DND-41 (cell line): ENCODE results near the gene MAD2L2.

Experiments used
- ATAC-seq: fragments of 200-7000 bp; cut with Tn5 transposase; 3 replicates; pipeline ENCODE4 v1.9.1; 2021; ENCODE audit warnings: low read depth; ENCODE audit not compliant: insufficient read depth
- DNase-seq: peaks from one replicate; pipeline ENCODE4 v3.0.0-alpha.2; 2020
- H2AFZ ChIP-seq: 2 replicates; pipeline ENCODE4 v1.6.0; 2012; ENCODE audit warnings: low read depth, low read length
- H3K27ac ChIP-seq: 2 replicates; pipeline ENCODE4 v1.5.1; 2012; ENCODE audit warnings: low read length, inconsistent platforms
- H3K27me3 ChIP-seq: fragments of 200-600 bp; sonication (generic); 2 replicates; pipeline ENCODE4 v1.6.0; 2012; ENCODE audit warnings: low read length, mild to moderate bottlenecking, inconsistent platforms; ENCODE audit not compliant: insufficient read depth, poor library complexity
- H3K36me3 ChIP-seq: 2 replicates; pipeline ENCODE4 v1.5.1; 2012; ENCODE audit warnings: low read length, inconsistent platforms; ENCODE audit not compliant: insufficient read depth
- H3K4me1 ChIP-seq: 2 replicates; pipeline ENCODE4 v1.5.1; 2012; ENCODE audit warnings: mild to moderate bottlenecking, low read length; ENCODE audit not compliant: insufficient read depth
- H3K4me2 ChIP-seq: 2 replicates; pipeline ENCODE4 v1.6.0; 2012; ENCODE audit warnings: mild to moderate bottlenecking, moderate library complexity, low read length, inconsistent platforms; ENCODE audit not compliant: insufficient read depth
- H3K4me3 ChIP-seq, 2 experiments: fragments of 200-600 bp in 1 of 2; shearing (Covaris generic) in 1 of 2; 2 replicates each; pipeline ENCODE4 v1.5.1; 2012 to 2016; ENCODE audit warnings: inconsistent platforms in 2 of 2, low read length in 2 of 2, mild to moderate bottlenecking in 2 of 2, low read depth in 1 of 2, moderate library complexity in 1 of 2
- H3K79me2 ChIP-seq: 2 replicates; pipeline ENCODE4 v1.6.0; 2012; ENCODE audit warnings: low read length, inconsistent platforms; ENCODE audit not compliant: insufficient read depth
- H3K9ac ChIP-seq: 2 replicates; pipeline ENCODE4 v1.6.0; 2012; ENCODE audit warnings: low read depth, mild to moderate bottlenecking, inconsistent platforms, low read length, moderate library complexity
- H3K9me3 ChIP-seq: 2 replicates; pipeline ENCODE4 v1.5.1; 2012; ENCODE audit warnings: low read length, moderate library complexity, mild to moderate bottlenecking, inconsistent platforms; ENCODE audit not compliant: insufficient read depth, severe bottlenecking
- H4K20me1 ChIP-seq: 2 replicates; pipeline ENCODE4 v1.6.0; 2012; ENCODE audit warnings: low read length; ENCODE audit not compliant: insufficient read depth
- EZH2 ChIP-seq: IDR thresholded peaks from 3 replicates; pipeline ENCODE4 v1.6.1; 2012; ENCODE audit warnings: borderline replicate concordance, low read depth, mild to moderate bottlenecking, moderate library complexity, low read length, inconsistent platforms; ENCODE audit not compliant: severe bottlenecking
- TF ChIP-seq, protein P1 (sequence below): IDR thresholded peaks from 2 replicates; pipeline ENCODE4 v1.5.1; 2012; ENCODE audit warnings: borderline replicate concordance, low read length, moderate library complexity, mild to moderate bottlenecking; ENCODE audit not compliant: poor library complexity, severe bottlenecking; ENCODE audit errors: extremely low read depth

The MAD2L2 gene

DNA sequence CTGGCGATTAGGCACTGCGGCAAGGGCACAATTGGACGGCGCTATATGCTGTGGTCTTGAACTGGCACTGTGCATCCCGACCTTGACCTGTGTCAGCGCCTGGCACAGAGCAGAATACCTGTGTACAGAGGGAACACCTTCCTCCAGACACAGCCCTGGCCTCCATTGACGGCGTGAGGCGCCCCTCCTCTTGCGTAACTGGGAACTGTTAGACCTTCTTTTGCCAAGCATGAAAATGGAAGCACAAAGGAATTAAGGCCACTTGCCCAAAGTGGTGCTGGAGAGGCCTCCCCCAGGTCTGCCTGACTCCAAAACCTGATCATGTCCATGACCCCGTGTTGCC, 48.2 kb upstream of the MAD2L2 start:
- Histone ChIP-seq H3K4me3 (no peak overlapping the region), H3K4me1 (peaks cover 32% of the 10 kb centered on the region), H3K79me2 (no peaks in the 10 kb centered on the region), H3K36me3 (no peaks in the 10 kb centered on the region), H3K9ac (no peak overlapping the region), H3K4me2 (no peak overlapping the region), H3K27ac (no peak overlapping the region), H4K20me1 (no peaks in the 10 kb centered on the region; the same call in 1 of the 2 replicates), H2AFZ (no peak overlapping the region), H3K9me3 (no peaks in the 10 kb centered on the region), H3K27me3 (no peaks in the 10 kb centered on the region)
- ATAC-seq = no peak
- no peak for TF ChIP-seq EZH2
- TF ChIP-seq, protein P1, sequence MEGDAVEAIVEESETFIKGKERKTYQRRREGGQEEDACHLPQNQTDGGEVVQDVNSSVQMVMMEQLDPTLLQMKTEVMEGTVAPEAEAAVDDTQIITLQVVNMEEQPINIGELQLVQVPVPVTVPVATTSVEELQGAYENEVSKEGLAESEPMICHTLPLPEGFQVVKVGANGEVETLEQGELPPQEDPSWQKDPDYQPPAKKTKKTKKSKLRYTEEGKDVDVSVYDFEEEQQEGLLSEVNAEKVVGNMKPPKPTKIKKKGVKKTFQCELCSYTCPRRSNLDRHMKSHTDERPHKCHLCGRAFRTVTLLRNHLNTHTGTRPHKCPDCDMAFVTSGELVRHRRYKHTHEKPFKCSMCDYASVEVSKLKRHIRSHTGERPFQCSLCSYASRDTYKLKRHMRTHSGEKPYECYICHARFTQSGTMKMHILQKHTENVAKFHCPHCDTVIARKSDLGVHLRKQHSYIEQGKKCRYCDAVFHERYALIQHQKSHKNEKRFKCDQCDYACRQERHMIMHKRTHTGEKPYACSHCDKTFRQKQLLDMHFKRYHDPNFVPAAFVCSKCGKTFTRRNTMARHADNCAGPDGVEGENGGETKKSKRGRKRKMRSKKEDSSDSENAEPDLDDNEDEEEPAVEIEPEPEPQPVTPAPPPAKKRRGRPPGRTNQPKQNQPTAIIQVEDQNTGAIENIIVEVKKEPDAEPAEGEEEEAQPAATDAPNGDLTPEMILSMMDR = no peak
- DNase-seq = no peak

DNA sequence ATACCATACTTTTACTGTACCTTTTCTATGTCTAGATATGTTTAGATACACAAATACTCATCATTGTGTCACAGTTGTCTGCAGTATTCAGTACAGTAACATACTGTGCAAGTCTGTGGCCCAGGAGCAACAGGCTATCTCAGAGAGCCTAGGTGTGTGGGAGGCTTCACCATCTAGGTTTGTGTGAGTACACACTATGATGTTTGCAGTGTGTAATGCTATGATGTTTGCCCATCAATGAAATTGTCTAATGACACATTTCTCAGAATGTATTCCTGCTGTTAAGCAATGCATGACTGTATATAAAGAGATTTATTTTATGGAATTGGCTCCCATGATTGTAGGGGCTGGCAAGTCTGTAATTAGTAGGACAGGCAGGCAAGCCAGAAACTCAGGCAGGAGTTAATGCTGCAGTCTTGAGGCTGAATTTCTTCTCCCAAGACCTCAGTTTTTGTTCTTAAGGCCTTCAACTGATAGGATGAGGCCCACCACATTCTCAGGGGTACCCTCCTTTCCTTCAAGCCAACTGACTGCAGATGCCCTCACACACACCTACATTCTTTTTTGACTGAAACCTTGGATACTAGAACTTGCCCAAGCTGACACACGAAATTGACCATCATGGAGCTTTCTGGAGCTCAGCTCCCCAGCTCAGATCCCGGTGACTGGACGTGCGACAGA, 47.3 kb upstream of the MAD2L2 start:
- Histone ChIP-seq H3K9ac (no peak overlapping the region), H3K27me3 (no peaks in the 10 kb centered on the region), H3K4me3 (no peak overlapping the region), H3K9me3 (no peaks in the 10 kb centered on the region), H2AFZ (no peak overlapping the region), H3K79me2 (no peaks in the 10 kb centered on the region), H3K4me2 (no peak overlapping the region), H3K27ac (no peak overlapping the region), H4K20me1 (no peaks in the 10 kb centered on the region; the same call in 1 of the 2 replicates), H3K36me3 (no peaks in the 10 kb centered on the region), H3K4me1 (peaks cover 32% of the 10 kb centered on the region)
- ATAC-seq (no peak), DNase-seq (no peak)
- no peak for TF ChIP-seq EZH2
- TF ChIP-seq, protein P1 = no peak

DNA sequence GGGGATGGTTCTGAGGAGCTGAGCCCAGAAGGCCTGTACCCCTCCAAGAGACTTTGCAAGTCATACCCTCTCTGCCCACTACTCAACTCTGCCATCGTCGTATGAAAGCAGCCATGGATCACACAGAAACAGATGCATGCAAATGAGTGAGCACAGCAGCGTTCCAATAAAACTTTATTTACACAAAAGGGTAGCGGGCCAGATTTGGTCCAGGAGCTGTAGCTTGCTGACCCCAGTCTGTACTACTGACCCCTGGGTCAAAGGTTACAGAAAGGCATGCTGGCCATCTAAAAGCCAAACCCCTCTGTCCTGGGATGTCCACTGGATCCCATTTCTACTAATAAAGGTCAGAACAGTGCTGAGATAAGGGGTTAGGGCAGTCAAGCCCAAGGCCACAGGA, 46.2 kb upstream of the MAD2L2 start:
- Histone ChIP-seq H3K9ac (no peak overlapping the region), H3K4me1 (peaks cover 26% of the 10 kb centered on the region), H3K4me2 (no peak overlapping the region), H3K36me3 (no peaks in the 10 kb centered on the region), H2AFZ (no peak overlapping the region), H3K27ac (no peak overlapping the region), H3K9me3 (no peaks in the 10 kb centered on the region), H3K27me3 (no peaks in the 10 kb centered on the region), H3K4me3 (no peak overlapping the region), H3K79me2 (no peaks in the 10 kb centered on the region), H4K20me1 (no peaks in the 10 kb centered on the region; the same call in 1 of the 2 replicates)
- no peak for TF ChIP-seq EZH2
- TF ChIP-seq, protein P1 = no peak
- DNase-seq (no peak), ATAC-seq (no peak)
